Activated gamma-delta T cell treated with anti-CD3 and anti-CD28 coated beads, Interleukin-2, amount 50 U/mL, for 16 hours (primary cell): ENCODE measurements around the gene TSHZ2.
"Not testable (repeated sequence)": the region's sequence is repeated elsewhere in the genome, so short reads cannot be mapped to it uniquely, and the experiment has no call there.

Source experiments
- DNase-seq: peaks from one replicate; pipeline ENCODE4 v3.0.0-alpha.2; 2020; ENCODE audit warnings: low read depth

Gene TSHZ2

GRCh38 chr20:53385941-53386767 is 414.0 kb downstream of the TSHZ2 start:
- no peak for DNase-seq

DNA sequence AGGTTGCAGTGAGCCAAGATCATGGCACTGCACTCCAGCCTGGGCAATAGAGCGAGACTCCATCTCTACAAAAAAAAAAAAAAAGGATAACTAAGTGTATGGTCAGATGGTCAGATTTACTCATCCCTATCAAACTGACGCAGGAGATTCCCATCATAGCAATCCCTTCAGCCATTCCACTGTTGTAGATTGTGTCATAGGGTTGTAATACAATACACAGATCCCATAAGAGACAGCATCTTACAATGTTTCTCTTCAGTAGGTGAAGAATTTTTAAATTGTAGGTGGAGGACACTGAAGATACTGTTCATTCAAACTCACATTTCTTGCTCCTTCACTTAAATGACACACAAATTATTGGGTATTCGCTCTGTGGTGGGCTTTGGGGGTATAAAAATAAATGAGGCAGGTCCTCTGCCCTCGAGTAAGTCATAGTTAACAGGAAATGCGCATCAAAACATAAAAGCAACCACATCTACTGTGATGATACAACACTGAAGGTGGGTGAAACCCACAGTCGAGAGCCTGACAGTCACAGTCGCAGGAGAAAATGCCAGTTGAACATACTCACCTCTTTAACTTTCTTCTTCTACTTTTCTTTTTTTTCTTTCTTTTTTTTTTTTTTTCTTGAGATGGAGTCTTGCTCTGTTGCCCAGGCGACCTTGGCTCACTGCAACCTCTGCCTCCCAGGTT is 416.0 kb downstream of the TSHZ2 start:
- peak; percentile 15 for DNase-seq

DNA sequence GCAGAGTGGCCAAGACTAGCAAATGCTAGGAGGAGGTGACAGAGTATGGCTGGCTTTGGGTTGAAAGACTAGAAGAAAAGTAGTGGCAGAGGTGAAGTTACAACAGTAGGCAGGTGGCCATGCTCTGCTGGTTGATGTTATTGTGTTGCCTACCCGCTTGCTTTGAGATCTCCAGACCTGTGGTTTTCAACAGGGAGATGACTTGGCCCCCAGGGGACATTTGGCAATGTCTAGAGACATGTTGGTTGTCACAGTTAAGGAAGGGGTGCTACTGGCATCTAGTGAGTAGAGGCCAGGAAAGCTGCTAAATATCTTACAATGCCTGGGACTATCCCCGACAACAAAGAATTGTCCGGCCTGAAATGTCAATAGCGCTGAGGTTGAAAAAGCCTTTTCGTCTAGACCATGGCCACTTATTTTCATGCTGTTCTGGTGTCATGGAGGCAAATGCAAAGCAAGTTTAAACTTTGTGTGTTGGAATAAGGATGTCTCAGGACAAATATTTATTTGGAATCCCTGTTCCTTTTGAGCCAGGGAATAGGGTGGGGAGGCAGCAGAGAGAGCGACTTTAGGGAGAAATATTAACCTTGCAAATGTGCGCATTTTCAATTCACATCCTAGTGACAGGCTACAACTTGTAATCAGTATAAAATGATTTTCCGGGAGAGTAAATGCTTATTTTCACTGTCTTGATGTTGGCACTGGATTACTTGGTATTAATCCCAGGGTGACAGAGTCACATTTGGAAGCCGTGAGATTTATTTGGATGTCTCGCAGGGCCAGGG is 417.6 kb downstream of the TSHZ2 start:
- no peak for DNase-seq

DNA sequence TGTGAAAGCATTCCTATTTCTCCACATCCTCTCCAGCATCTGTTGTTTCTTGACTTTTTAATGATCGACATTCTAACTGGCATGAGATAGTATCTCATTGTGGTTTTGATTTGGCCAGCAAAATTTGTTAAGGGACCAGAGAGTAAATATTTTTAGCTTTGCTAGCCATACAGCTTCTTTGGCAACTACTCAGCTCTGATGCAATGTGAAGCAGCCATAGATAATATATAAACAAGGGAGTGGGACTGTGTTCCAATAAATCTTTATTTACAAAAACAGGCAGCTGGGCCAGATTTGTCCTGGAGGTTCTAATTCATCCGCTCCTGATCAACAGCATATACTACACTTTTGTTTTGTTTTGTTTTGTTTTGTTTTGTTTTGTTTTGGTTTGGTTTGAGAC is 418.6 kb downstream of the TSHZ2 start:
- no peak for DNase-seq

- no peak for DNase-seq
These were observed 422.3 kb downstream of the TSHZ2 start for GRCh38 chr20:53394433-53394832.

- no peak for DNase-seq
These were observed 423.2 kb downstream of the TSHZ2 start for GRCh38 chr20:53395188-53395923.

DNA sequence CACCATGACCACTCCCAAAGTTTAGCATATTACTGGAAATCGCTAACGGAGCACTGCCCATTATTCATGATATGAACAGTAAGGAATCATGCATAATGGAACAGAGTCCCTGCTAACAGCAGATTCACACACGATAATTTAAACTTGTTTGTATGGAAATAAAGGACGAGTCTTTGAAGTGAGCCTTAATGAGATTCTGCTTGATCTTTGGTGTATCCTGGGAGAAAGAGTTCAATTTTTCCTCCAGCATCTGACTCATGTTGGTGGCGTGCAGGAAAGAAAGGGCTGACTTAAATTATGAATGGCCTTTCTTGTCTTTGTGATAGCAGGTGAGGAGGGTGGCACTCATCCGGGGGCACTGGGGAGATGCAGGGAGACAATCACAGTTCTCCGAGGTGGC is 426.9 kb downstream of the TSHZ2 start:
- no peak for DNase-seq

DNA sequence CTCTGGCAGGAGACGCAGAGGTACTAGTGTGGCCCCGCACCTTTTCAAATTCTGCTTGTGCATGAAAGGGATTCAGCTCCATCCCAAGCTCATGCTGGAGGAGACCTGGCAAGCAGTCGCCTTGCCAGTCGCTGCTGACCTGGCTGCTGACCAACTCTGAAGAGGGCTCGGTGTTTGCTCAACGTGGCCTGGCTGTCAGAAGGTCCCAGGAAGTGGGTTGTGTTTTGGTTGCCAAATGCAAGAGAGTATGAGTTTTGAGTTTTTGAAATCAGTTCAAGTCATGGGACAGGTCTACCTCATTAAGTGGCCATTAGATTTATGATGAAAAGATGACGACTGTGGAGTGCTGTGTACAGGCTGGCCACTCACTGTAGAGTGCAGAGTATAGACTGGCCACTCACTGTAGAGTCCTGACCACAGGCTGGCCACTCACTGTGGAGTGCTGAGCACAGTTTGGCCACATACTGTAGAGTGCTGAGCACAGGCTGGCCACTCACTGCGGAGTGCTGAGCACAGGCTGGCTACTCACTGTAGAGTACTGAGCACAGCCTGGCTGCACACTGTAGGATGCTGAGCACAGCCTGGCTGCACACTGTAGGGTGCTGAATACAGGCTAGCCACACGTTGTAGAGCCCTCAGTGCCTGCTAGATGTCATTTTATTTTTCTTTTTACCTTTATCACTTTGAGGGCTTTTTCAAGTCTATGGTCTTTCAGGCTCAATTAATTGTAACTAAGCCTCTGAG is 427.6 kb downstream of the TSHZ2 start:
- no peak for DNase-seq

DNA sequence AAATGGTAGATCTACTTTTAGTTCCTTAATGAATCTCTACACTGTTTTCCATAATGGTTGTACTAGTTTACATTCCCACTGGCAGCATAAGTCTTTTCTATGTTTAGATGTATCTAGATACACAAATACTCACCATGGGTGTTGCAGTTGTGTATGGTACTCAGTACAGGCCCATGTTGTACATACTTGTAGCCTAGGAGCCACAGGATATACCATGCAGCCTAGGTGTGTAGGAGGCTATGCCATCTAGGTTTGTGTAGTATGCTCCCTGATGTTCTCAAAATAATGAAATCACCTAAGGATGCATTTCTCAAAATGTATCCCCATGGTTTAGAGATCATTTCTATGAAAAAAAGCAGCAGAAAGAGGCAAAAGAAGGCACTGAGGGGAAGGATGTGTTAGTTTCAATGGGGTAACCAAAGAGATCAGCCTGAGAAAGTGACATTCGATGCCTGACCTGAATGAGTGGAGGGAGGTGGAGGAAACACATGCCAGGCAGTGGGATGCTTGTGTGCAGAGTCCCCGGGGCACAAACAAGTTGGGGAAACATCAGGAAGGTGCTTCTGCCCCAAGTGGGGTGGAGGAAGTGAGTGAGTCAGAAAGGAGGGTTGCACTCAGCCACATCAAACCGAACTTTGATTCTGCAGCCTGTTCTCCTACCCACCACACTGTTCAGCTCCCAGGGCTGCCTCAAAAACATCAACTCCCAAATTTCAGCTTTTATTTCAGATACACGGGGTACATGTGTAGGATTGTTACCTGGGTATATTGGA is 430.3 kb downstream of the TSHZ2 start:
- peak; percentile 7 for DNase-seq

DNA sequence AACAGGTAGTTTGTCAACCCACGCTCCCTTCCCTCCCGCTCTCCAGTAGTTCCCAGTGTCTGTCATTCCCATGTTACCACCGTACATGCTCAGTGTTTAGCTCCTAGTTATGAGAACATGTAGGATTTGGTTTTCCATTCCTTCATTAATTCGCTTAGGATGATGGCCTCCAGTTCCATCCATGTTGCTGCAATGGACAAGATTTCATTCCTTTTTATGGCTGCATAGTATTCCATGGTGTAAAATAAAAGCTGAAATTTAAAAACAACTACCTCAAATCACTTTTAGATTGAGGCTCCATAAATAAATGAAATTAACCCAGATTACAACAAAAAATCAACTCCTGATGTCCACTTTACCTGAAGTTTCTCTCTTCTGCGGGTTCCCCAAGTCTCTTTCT is 430.9 kb downstream of the TSHZ2 start:
- DNase-seq: no peak

- DNase-seq: no peak
These were observed 433.0 kb downstream of the TSHZ2 start for GRCh38 chr20:53405139-53405538.

- DNase-seq: no peak
These were observed 434.4 kb downstream of the TSHZ2 start for GRCh38 chr20:53406580-53406979.

DNA sequence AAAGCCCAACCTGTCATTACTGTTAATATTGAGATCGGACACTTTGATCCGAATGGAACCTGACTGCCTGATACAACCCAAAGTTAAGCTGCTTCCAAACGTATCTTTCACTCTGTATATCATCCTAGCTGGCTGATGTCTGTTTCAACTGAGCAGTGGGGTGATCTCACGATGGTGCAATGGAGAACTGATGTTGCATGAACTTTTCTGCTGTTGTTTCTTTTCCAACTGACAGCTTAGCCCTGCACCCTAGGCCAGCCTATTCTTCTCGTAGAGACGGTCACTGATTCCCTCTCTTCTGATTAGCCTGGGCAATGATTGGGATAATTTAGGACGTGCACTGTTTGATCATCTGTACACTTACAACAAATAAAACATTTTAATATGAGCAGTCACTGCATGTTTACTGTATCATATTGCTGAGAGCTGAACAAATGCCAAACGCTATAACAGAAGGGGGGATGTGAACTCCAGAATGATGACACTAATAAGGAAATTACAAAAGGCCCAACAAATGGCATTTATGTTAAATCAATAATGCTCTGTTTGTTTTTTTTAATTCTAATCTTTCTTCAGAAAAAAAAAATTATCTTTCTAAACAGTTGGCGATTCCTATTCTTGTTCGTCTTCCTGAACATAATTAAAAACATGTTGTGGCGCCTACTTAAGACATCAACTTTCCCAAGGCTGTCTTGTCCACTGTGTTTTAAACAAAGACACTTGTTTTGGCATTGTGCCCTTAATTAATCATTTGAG is 436.7 kb downstream of the TSHZ2 start:
- no peak for DNase-seq

DNA sequence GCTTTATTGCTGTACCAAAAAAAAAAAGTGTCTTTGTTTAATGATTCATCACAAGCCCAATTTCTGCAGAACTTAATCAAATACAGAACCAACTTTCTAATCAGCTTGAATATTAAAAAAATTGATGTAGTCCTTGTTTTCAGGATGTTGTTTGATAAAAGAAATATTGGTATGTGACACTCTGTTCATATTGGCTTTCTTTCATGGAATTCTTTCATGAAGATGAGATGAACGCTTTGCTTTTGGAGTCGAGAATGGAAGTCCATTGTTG is 437.2 kb downstream of the TSHZ2 start:
- DNase-seq: no peak

DNA sequence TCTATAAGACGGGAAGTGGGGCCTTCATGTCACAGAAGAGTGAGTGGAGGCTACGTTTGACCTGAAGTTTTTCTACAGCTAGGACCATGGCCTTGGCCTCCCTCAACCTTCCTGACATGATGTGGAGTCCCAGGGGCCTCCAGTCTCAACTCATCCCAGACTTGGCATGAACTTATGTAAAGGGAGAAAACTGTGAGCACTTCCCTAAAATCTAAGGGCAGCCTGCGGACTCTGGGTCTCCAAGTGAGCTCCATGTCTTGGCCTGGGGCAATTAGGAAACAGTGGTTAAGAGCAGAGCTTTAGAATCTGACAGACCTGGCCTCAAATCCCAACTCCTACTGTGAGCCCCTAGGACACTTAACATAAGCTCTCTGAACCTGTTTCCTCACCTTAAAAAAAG is 439.0 kb downstream of the TSHZ2 start:
- DNase-seq: no peak

DNA sequence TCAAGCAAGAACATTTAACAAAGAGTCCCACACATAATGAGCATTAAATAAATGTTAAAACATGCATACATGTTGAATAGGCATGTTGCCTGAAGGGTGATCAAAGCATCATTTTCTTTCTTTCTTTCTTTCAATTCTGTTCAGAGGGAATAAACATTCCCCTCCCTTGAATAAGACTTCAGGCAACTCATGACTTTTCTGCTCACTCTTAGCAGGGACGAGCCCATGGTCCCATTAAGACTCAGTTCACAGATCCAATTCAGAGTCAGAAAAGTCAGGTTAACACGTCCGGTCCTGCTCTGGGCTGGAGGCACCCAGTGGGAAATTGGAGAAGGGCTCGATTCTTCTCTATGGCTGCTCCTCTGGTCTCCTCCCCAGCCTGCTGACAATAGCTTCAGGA is 439.7 kb downstream of the TSHZ2 start:
- no peak for DNase-seq

DNA sequence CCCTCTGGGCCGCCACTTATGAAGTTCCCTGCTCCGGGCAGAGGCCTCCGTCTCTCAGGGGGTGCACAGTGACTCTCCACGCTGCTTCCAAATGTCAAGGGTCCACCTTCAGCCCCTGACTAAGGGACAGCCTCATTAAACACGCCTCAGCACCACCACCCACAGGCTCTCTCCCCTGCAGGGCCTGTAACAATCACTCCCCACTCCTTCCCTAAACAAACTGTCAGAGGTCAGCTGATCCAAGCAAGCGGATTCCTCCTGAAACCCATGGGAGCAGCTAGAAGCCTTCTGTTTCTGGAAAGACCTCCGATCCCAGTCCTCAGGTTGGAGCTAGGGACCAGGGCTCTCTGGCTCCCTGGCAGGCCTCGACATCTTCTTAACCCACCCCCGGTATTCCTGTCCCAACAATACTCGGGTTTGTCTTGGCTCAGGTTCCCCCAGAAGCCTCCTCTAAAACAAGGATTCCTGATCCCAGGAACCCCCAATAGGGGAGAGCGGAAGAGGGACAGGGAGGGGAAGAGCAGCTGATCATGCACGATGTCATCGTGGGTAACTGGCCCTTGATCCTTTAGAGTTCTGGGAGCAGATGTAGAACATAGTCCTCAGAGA is 440.5 kb downstream of the TSHZ2 start:
- DNase-seq: no peak

DNA sequence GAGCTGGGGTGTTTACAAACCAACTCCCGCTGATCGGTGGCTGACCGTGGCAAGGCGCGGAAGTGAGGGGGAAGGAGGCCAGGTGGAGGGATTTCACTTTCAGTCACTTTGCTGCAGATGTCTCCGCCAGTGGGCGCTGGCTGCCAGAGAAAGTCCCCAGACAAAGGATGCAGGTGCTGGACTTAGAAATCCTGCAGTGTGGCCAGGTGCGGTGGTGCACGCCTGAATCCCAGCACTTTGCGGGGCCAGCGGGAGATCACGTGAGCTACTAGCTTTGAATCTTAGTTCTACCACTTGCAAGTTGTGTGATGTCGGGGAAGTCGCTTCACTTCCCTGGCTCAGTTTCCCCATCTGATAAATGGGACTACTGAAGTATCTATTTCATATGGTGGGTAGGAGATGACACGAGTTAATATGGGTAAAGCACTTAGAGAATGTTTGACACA is 441.1 kb downstream of the TSHZ2 start:
- peak; percentile 34 for DNase-seq

GRCh38 chr20:53413845-53414244 is 441.7 kb downstream of the TSHZ2 start:
- not testable (repeated sequence) for DNase-seq
